Activated CD4-positive, alpha-beta T cell treated with anti-CD3 and anti-CD28 coated beads, Interleukin-2, amount 10 ng/mL, durations not matched to agents 7 days and 5 days (primary cell): Measurements from ENCODE around the gene PSMD2. TPM values are rescaled to one million over a fixed set of nuclear protein-coding genes. Genes with fewer than 3 reads are reported as not detected.

Experiments used
- CTCF ChIA-PET: fragments of 350-600 bp; sonication (Branson Sonifier 250); formaldehyde crosslinking; loops from one replicate; lab custom pipeline; 2021; ENCODE audit warnings: antibody characterized with exemption; lab: Charles Lee
- POLR2A ChIA-PET: fragments of 350-600 bp; sonication (Branson Sonifier 250); formaldehyde crosslinking; loops from one replicate; lab custom pipeline; 2021; ENCODE audit warnings: antibody characterized with exemption; lab: Charles Lee
- DNase-seq: peaks from one replicate; pipeline ENCODE4 v3.0.0-alpha.2; 2020
- H3K27ac Mint-ChIP-seq: one replicate; pipeline ENCODE4 v1.8.0; 2021; ENCODE audit warnings: mild to moderate bottlenecking, moderate library complexity, mixed read lengths
- H3K27me3 Mint-ChIP-seq: one replicate; pipeline ENCODE4 v1.8.0; 2021; ENCODE audit warnings: mixed read lengths
- H3K36me3 Mint-ChIP-seq: one replicate; pipeline ENCODE4 v1.8.0; 2021; ENCODE audit warnings: low read depth, mixed read lengths
- H3K4me1 Mint-ChIP-seq: one replicate; pipeline ENCODE4 v1.8.0; 2021; ENCODE audit warnings: mixed read lengths
- H3K4me3 Mint-ChIP-seq: one replicate; pipeline ENCODE4 v1.8.0; 2021; ENCODE audit warnings: mild to moderate bottlenecking, moderate library complexity, mixed read lengths
- H3K9me3 Mint-ChIP-seq: one replicate; pipeline ENCODE4 v1.8.0; 2021; ENCODE audit warnings: mixed read lengths
- total RNA-seq, 2 experiments: library from RNA; stranded (reverse); gene quantifications; one replicate each; pipeline ENCODE4 v1.2.3, GENCODE V29; 2021

PSMD2 gene
- total RNA-seq, 2 experiments from 2014 or later: 188 to 193 TPM

DNA sequence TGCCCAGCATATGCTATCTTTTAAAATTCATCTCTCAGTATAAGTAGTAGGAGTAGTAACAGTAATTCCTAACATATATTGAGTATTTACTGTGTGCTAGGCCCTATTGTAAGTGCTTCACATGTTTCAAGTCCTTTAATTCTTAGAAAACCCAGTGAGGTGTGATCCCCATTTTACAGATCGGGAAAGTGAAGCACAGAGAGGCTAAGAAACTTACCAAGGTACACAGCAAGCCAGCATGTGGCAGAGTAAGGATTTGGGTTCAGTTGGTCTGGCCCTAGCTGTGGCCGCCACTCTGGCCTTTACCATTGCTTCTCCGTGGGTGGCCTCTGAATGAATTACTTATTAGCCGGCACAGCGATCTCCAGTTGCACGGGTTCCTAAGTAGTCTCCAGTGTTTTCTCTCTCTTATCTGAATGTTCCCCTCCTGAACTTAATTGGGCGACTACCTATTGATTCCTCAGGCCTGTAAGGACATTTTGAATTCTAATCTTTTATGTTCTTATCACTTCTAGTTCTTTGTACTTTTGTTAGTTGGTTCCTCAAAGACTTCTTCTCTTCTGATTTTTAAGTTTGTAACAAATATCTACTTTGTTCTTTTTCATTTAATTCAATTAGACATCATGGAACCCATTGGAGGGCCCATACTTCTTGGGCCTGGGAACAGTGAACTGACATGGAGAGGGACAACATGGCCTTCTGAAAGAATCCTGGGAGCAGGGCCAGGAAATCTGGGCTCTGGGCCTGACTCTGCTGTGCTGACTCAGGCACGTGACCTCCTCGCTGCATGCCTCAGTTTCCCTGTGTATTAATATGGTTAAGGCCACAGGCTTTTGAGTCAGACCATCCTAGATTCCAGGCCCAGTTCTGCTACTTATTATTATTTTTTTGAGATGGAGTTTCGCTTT lies 50.8 kb downstream of the PSMD2 start:
- POLR2A ChIA-PET: no interaction called here
- Mint-ChIP-seq H3K9me3 (no peaks in the 10 kb centered on the region), H3K4me1 (peaks cover 2% of the 10 kb centered on the region), H3K27me3 (no peaks in the 10 kb centered on the region), H3K27ac (no peak overlapping the region), H3K4me3 (no peak overlapping the region), H3K36me3 (no peaks in the 10 kb centered on the region)
- no peak for DNase-seq
- CTCF ChIA-PET: interaction anchor here (1.4 to 1.5 kb wide), 2 partner anchors 11 to 30 kb away, joined by 4 read pairs; no protein-coding TSS in a partner anchor

DNA sequence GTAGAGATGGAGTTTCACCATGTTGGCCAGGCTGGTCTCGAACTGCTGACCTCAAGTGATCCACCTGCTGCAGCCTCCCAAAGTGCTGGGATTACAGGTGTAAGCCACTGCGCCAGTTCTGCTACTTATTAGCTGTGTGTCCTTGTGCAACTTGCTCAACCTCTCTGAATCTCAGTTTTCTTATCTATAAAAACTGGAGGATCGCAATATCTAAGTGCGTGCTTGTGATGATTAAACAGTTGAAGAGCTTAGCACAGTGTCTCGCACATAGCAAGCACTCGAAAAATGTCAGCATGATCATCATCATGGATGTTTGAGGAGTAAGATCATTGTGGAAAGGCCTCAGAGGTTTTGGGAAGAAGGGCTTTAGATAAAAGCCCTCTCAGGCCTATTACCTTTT lies 51.6 kb downstream of the PSMD2 start:
- CTCF ChIA-PET: interaction anchor here (0.8 to 1.5 kb wide), 3 partner anchors 10 to 31 kb away, joined by 3 to 4 read pairs (median 4); no protein-coding TSS in a partner anchor
- Mint-ChIP-seq H3K9me3 (no peaks in the 10 kb centered on the region), H3K36me3 (no peaks in the 10 kb centered on the region), H3K4me3 (no peak overlapping the region), H3K27ac (no peak overlapping the region), H3K27me3 (no peaks in the 10 kb centered on the region), H3K4me1 (peaks cover 2% of the 10 kb centered on the region)
- POLR2A ChIA-PET: no interaction called here
- no peak for DNase-seq

DNA sequence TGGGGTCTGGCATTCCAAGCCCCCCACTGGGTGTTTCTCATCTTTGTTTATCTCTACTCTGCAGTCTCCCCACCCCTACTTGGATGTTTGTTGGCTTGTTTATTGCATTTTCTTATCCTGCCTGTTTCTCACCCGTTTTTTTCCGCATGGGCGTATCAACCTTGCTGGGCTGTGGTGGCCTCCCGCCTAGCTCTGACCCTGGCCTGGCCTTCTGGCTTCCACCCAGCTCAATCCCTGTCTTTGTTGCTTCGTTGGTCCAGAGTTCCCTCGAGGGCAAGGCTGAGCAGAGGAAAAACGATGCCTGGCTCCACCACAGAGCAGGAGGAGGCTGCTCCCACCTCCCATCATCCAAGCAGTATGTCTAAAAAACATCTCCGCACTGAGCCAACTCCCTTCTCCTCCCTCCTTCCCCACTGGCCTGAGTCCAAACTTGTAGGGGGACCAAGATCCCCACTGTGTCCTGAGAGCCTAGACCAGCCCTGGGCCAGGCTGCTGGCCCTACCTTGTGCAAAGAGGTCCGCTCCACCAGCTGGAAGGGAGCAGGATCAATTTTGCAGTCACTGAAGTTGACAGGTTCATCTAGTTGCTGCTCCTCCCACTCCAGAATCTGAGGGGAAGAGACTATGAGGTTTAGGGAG lies 52.6 kb downstream of the PSMD2 start:
- no peak for DNase-seq
- Mint-ChIP-seq H3K4me3 (no peak overlapping the region), H3K36me3 (no peaks in the 10 kb centered on the region), H3K9me3 (no peaks in the 10 kb centered on the region), H3K4me1 (peaks cover 2% of the 10 kb centered on the region), H3K27ac (no peak overlapping the region), H3K27me3 (no peaks in the 10 kb centered on the region)
- CTCF ChIA-PET: interaction anchor here (0.6 to 2.3 kb wide), 7 partner anchors 9 to 486 kb away, joined by 3 to 5 read pairs (median 4); no protein-coding TSS in a partner anchor
- POLR2A ChIA-PET: no interaction called here

DNA sequence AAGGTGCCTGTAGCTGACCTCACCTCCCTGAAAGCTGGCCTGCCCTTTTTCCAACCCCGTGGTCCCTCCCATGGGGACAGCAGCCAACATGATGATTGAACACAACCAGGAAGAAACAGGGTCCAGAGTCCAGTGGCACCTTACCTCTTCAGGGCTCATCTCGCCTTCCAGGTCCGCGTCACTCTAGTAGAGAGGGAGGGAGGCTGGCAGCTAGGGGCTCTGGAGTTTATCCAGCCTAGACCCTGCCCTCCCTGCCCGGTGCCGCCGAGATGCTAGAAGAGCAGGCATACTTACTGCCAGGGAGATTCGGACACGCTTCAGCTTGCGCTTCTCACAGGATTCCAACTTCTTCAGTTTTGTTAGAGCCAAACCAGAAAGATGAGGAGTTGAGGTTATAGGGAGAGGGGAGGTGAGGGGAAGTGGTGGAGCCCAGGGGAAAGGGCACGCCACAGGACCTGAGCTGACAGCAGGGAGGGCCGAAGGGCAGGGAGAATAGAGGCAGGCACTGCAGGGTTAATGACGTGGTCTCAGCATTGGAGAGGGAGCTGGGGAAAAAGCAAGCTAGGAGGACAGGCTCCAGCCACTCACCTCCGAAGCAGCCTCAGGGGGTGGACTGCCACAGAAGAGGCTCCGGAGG lies 53.2 kb downstream of the PSMD2 start:
- no peak for DNase-seq

DNA sequence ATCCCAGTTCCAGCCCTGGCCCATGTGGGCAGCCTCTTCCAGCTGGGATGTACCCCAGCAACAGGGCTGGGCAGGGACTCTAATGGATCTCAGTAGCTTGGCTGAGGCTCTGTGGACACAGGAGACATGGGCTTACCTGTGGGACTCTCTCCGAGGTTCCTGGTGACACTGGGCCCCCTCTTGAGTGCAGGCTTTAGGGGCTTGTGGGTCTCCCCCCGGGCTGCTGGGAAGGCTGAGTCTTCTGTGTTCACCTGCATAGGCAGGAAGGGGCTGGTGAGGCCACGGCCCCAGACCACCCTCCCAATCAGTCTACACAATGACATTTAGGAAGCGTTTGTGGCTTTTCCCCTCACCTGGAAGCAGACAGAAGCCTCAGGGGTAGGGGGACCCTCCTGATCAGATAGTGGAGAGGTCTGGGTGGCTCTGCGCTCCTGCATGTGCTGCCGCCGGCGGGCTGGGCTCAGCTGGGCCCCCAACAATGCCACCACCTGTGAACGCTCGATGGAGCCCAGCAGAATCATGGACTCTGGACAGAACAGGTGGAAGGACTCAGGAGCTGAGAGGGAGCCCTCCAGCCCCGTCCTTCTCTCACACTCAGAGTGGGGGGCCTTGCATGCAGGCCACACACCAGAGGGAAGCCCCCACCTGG lies 54.0 kb downstream of the PSMD2 start:
- H3K36me3 Mint-ChIP-seq: no peaks in the 10 kb centered on the region
- H3K4me3 Mint-ChIP-seq: no peak overlapping the region
- ChIA-PET POLR2A (no interaction called here), CTCF (interaction anchor here (0.6 to 2.3 kb wide), 6 partner anchors 9 to 209 kb away, joined by 3 to 6 read pairs (median 4); partner anchors contain the start of gene EPHB3)
- peaks cover 2% of the 10 kb centered on the region for H3K4me1 Mint-ChIP-seq
- no peak overlapping the region for H3K27ac Mint-ChIP-seq
- H3K9me3 Mint-ChIP-seq: no peaks in the 10 kb centered on the region
- no peak for DNase-seq
- H3K27me3 Mint-ChIP-seq: no peaks in the 10 kb centered on the region

More for the DNA sequence above, 53.2 kb downstream of the PSMD2 start:
- Mint-ChIP-seq H3K4me3 (no peak overlapping the region), H3K27ac (no peak overlapping the region), H3K4me1 (peaks cover 2% of the 10 kb centered on the region), H3K36me3 (no peaks in the 10 kb centered on the region), H3K27me3 (no peaks in the 10 kb centered on the region), H3K9me3 (no peaks in the 10 kb centered on the region)
- ChIA-PET POLR2A (no interaction called here), CTCF (interaction anchor here (0.6 to 2.3 kb wide), 4 partner anchors 11 to 487 kb away, joined by 3 to 5 read pairs (median 4); no protein-coding TSS in a partner anchor)

DNA sequence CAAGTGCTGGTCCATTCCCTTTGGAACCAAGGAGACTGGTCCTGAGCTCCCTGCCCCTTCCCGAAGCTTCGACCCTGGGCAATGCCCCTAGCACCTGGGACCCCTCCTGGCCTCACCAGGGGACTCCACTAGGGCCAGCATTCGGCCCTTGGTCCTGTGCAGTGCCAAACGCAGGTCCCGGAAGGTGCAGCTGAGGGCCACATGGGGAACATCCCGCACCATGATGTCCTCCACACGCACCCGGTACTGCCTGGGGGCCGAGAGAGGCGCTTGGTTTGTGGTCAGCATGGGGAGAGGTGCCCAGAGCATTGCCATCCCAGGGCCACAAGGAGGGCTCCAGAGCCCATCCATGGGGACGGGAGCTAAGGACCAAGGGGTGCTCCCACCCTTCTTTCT lies 54.5 kb downstream of the PSMD2 start:
- Mint-ChIP-seq H3K36me3 (no peaks in the 10 kb centered on the region), H3K4me1 (peaks cover 2% of the 10 kb centered on the region), H3K9me3 (no peaks in the 10 kb centered on the region), H3K27ac (peak overlapping the region; percentile 5), H3K4me3 (no peak overlapping the region), H3K27me3 (no peaks in the 10 kb centered on the region)
- ChIA-PET POLR2A (no interaction called here), CTCF (interaction anchor here (0.6 to 2.3 kb wide), 8 partner anchors 9 to 208 kb away, joined by 3 to 6 read pairs (median 4); partner anchors contain the start of genes EPHB3 and FAM131A)
- no peak for DNase-seq

- DNase-seq: peak; percentile 62
- H3K27me3 Mint-ChIP-seq: no peaks in the 10 kb centered on the region
- H3K36me3 Mint-ChIP-seq: no peaks in the 10 kb centered on the region
- H3K27ac Mint-ChIP-seq: peak overlapping the region; percentile 5
- H3K4me1 Mint-ChIP-seq: peaks cover 2% of the 10 kb centered on the region
- ChIA-PET CTCF (interaction anchor here (0.9 to 2.3 kb wide), 6 partner anchors 8 to 207 kb away, joined by 3 to 6 read pairs (median 5); partner anchors contain the start of genes EPHB3 and FAM131A), POLR2A (no interaction called here)
- no peaks in the 10 kb centered on the region for H3K9me3 Mint-ChIP-seq
- no peak overlapping the region for H3K4me3 Mint-ChIP-seq
Measured at GRCh38 chr3:184354121-184354728, 55.2 kb downstream of the PSMD2 start.

DNA sequence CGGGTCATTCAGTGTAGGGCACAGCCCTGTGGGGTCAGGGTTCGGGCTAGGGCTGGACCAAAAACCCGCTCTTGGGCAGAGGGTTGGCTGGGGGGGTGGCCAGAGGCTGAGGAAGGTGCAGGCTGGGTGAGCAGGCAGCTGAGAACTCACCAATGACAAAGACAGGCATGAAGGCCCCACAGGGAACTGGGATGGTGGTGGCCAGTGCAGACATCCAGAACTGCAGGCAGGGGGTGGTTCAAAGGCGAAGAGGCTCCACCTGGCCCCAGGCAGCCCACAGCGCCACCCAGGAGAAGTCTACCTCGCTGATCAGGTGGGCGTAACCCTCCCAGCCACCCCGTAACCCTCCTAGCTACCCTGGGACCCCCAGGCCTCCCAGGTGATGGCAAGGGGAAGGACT lies 55.7 kb downstream of the PSMD2 start:
- H3K27me3 Mint-ChIP-seq: no peaks in the 10 kb centered on the region
- no peak for DNase-seq
- H3K36me3 Mint-ChIP-seq: no peaks in the 10 kb centered on the region
- H3K4me1 Mint-ChIP-seq: peaks cover 2% of the 10 kb centered on the region
- POLR2A ChIA-PET: no interaction called here
- no peak overlapping the region for H3K4me3 Mint-ChIP-seq
- H3K27ac Mint-ChIP-seq: no peak overlapping the region
- CTCF ChIA-PET: interaction anchor here (2.1 to 2.2 kb wide), 2 partner anchors 159 to 207 kb away, joined by 5 to 6 read pairs; partner anchors contain the start of gene EPHB3
- no peaks in the 10 kb centered on the region for H3K9me3 Mint-ChIP-seq

DNA sequence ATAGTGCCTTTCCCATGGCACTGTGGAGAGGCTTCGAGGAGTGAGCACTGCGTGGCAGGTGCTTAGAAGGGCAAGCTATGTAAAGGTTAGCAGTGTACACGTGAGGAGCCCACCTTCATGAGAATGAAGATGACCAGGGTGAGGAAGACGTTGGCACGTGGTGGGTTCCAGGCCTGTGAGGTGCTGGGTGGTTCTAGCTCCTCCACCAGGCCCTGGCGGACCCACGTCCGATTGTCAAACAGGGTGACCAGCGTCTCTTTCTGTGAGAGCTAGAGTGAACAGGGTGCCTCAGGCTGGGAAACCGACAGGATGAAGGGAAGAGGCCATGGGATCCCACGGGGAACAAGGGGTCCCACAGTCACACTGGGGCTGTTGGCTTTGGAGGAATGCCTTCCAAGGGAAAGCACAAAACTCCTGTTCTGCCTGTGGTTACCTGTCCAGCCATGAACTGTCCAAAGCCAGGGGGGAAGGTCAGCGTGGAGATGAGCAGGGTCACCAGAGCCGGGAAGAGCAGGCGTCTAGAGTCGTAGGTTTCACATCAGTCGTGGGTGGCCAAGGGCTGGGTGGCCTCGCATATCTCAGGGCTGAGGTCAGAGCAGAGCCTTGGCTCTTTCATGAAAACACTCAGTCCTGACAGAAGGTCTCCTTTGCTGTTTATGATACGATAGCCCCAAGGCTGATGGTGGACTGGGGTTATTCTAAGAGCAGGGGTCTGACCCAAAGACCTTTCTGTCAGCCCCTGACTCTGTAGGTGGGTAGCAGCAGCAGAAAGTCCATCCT lies 56.4 kb downstream of the PSMD2 start:
- no peak overlapping the region for H3K27ac Mint-ChIP-seq
- no peak overlapping the region for H3K4me3 Mint-ChIP-seq
- H3K27me3 Mint-ChIP-seq: no peaks in the 10 kb centered on the region
- DNase-seq: no peak
- ChIA-PET CTCF (interaction anchor here (2.1 to 2.2 kb wide), 2 partner anchors 158 to 206 kb away, joined by 5 to 6 read pairs; partner anchors contain the start of gene EPHB3), POLR2A (no interaction called here)
- no peaks in the 10 kb centered on the region for H3K36me3 Mint-ChIP-seq
- peaks cover 4% of the 10 kb centered on the region for H3K4me1 Mint-ChIP-seq
- H3K9me3 Mint-ChIP-seq: no peaks in the 10 kb centered on the region

DNA sequence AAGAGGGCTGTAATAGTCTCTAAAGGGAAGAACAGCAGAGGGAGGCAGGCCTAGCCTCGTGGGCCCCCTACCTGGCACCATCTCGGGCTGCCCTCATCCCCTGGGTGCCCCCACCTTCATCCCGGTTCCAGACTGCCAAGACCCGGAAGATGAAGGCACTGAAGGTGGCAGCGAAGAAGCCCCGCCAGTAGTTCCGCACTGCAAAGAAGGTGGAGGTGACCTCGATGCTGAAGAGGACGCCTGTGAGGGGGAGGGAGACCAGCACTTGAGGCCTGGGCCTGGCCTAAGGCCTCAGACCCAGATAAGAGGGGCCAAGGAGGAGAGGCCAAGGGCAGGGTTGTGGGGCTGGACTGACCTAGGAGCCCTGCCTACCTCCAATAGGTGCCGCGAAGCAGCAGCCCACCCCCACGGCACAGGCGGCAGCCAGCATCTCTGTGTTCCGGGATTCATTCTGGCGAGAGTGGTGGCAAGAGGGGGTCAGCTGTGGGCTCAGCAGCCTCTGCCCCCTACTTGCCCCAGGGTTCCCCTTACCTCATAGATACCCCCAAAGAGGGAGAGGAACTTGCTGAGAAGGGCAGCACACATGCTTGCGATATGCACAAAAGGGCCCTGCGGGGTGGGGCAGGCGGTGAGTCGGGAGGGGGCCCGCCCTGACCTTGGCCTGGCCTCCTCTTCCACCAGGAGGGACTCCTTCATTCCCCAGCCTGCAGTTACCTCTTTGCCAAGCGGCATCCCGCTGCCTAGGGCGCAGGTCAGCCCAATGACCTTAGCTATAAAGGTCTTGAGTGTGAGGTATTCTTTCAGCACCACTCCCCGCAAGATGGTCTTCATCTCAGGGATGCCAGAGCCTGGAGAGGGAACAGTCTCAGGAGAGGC lies 58.4 kb downstream of the PSMD2 start:
- DNase-seq: no peak
- Mint-ChIP-seq H3K27ac (no peak overlapping the region), H3K36me3 (no peaks in the 10 kb centered on the region), H3K9me3 (no peaks in the 10 kb centered on the region), H3K27me3 (no peaks in the 10 kb centered on the region), H3K4me3 (no peak overlapping the region), H3K4me1 (peaks cover 8% of the 10 kb centered on the region)
- ChIA-PET POLR2A (no interaction called here), CTCF (no interaction called here)
